GM12875 (cell line): ENCODE results near the gene EFNA4.

Source experiments
- H3K4me3 ChIP-seq: one replicate; pipeline ENCODE4 v1.5.1; 2011; ENCODE audit warnings: low read depth, low read length, control low read depth
- TF ChIP-seq, protein P1 (sequence below): IDR thresholded peaks from 2 replicates; pipeline ENCODE4 v1.5.1; 2011; ENCODE audit warnings: low read depth, mild to moderate bottlenecking, control low read depth, inconsistent platforms, low read length, moderate library complexity, borderline replicate concordance; ENCODE audit not compliant: insufficient read depth

EFNA4 gene

DNA sequence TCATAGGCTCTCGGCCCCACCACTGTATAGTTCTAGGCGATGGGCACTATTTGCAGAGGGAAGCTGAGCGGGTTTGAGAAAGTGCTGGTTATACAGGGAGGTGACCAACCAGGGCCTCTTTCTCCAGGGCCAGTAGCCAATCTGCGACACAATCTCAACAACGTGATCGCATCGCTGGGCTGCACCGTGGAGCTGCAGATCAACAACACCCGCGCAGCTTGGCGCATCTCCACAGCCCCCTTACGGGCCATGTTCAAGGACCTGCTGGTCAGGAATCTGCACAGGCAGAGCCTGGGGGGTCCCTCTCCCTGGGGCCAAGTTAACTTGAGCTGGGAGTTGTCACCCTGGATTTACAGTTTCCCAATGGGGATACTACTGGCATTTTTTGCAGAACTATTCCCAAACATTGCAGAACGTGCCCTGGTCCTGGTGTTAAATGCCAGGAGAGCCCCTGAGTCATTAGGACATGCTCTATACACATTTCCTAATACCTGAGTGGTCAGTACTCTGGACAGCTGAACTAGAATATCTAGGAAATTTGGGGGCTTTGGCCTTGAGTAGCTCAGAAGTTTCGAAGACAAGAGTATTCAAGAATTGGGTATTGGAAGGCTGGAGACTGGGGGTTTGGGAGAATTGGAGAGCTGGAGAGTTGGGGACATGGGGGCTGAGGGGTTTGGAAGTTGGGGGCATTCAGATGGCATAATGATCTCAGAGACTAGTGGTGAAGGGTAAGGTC lies 23.0 kb upstream of the EFNA4 start:
- TF ChIP-seq, protein P1, sequence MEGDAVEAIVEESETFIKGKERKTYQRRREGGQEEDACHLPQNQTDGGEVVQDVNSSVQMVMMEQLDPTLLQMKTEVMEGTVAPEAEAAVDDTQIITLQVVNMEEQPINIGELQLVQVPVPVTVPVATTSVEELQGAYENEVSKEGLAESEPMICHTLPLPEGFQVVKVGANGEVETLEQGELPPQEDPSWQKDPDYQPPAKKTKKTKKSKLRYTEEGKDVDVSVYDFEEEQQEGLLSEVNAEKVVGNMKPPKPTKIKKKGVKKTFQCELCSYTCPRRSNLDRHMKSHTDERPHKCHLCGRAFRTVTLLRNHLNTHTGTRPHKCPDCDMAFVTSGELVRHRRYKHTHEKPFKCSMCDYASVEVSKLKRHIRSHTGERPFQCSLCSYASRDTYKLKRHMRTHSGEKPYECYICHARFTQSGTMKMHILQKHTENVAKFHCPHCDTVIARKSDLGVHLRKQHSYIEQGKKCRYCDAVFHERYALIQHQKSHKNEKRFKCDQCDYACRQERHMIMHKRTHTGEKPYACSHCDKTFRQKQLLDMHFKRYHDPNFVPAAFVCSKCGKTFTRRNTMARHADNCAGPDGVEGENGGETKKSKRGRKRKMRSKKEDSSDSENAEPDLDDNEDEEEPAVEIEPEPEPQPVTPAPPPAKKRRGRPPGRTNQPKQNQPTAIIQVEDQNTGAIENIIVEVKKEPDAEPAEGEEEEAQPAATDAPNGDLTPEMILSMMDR: no peak
- H3K4me3 ChIP-seq: no peak overlapping the region

DNA sequence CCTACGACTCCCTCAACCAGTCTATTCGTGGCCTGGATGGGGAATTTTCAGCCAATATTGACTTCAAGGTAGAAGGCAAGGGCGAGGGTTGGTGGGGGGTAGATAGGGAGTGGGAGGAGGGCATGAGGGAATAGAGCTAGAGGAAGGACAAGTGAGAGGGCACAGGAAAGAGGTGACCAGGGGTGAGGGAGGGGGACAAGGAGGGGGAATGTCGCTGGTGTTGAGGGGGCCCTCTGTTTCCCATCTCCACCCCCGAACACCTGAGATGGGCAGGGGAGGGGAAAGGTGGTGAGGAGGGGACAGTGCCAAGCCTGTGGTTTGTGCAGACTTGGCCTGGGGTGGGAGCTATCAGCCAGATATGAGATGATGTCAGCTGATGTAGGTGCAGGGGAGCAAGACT lies 20.8 kb upstream of the EFNA4 start:
- no peak overlapping the region for H3K4me3 ChIP-seq
- TF ChIP-seq, protein P1: no peak

DNA sequence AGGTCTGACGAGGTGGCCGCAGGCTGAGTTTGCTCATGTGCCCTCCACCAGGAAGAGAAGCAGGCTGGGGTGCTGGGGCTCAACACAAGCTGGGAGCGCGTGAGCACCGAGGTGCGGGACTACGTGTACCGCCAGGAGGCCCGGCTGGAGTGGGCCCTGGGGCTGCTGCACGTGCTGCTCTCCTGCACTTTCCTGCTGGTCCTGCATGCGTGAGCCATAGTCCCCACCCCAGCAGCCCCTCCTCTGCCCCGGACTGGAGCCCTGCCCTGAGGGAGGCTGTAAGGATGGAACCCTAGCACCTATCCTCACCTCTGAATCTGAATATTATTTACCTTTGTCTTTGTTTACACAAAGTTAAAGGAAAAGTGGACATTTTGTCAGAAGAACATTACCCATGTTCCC lies 20.2 kb upstream of the EFNA4 start:
- TF ChIP-seq, protein P1: no peak
- no peak overlapping the region for H3K4me3 ChIP-seq

DNA sequence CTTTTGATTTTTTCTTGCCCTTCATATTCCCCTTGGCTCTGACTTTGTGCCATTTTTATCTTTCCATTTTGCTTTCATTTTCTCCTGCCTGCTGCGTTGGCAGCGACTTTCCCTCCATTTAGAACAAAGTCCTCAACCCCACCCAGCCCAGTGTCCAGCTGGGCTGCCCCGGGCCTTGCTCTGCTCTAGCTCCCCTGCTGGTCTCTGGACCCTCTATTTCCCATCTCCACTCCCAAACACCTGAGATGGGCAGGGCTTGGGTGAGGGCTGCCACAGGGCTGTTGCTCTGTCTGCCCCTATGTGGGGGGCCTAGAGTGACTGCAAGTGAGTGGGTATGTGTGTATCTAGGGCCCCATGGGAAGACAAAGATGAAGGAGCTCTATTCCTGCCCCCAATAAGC lies 19.7 kb upstream of the EFNA4 start:
- TF ChIP-seq, protein P1: no peak
- H3K4me3 ChIP-seq: no peak overlapping the region

DNA sequence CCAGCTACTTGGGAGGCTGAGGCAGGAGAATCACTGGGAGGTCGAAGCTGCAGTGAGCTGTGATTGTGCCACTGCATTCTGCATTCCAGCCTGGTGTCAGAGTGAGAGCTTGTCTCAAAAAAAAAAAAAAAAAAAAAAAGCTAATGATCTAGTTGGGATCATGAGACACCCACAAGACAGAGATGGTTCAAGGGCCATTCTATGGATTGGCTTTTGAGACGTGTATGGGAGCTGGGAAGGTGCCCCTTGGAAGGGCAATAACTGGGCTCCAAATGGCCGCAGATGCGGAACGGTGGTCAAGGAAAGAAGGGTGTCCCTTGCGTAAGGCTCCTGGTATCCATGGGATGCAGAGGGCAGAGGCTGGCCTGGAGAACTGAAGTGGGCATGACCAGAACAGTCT lies 19.2 kb upstream of the EFNA4 start:
- TF ChIP-seq, protein P1: no peak
- H3K4me3 ChIP-seq: no peak overlapping the region

GRCh38 chr1:155044812-155045657 lies 18.5 kb upstream of the EFNA4 start:
- TF ChIP-seq, protein P1: peak; percentile 70; the same call in 1 of the 2 replicates
- no peak overlapping the region for H3K4me3 ChIP-seq
